WTC11 (cell line): ENCODE measurements around the gene ST6GALNAC3. TPM values are rescaled to one million over a fixed set of nuclear protein-coding genes. Genes with fewer than 3 reads are reported as not detected.

ENCODE experiments used
- ATAC-seq: fragments of 200-7000 bp; cut with Tn5 transposase; 2 replicates; pipeline ENCODE4 v1.10.0; 2021; ENCODE audit warnings: mild to moderate bottlenecking, moderate library complexity
- CTCF ChIA-PET: fragments of 300-600 bp; sonication (Branson Sonifier 250); formaldehyde crosslinking; loops from one replicate; lab custom pipeline; 2021; ENCODE audit warnings: antibody characterized with exemption; lab: Charles Lee
- POLR2A ChIA-PET: fragments of 350-600 bp; sonication (Branson Sonifier 250); formaldehyde crosslinking; loops from one replicate; lab custom pipeline; 2021; ENCODE audit warnings: antibody characterized with exemption; lab: Charles Lee
- DNase-seq: peaks from one replicate; pipeline ENCODE4 v3.0.0; 2021; ENCODE audit warnings: low spot score
- H3K27ac Mint-ChIP-seq: 2 replicates; pipeline ENCODE4 v1.8.0; 2021; ENCODE audit warnings: mixed read lengths
- H3K27me3 Mint-ChIP-seq: 2 replicates; pipeline ENCODE4 v1.8.0; 2021; ENCODE audit warnings: low read depth, mild to moderate bottlenecking, moderate library complexity, mixed read lengths
- H3K36me3 Mint-ChIP-seq: 2 replicates; pipeline ENCODE4 v1.8.0; 2021; ENCODE audit warnings: mixed read lengths
- H3K4me1 Mint-ChIP-seq: 2 replicates; pipeline ENCODE4 v1.8.0; 2022; ENCODE audit warnings: mixed read lengths
- H3K4me3 Mint-ChIP-seq: 2 replicates; pipeline ENCODE4 v1.8.0; 2021; ENCODE audit warnings: mild to moderate bottlenecking, moderate library complexity, mixed read lengths
- H3K9me3 Mint-ChIP-seq: 2 replicates; pipeline ENCODE4 v1.8.0; 2021; ENCODE audit warnings: mixed read lengths
- FOXK1 ChIP-seq: sonication (generic); formaldehyde crosslinking; IDR thresholded peaks from 2 replicates; pipeline ENCODE4 v1.8.0; 2022; ENCODE audit warnings: mild to moderate bottlenecking, moderate library complexity, missing genetic modification reagents
- GTF2I ChIP-seq: fragments of 250-450 bp; sonication (Bioruptor Pico); conservative IDR thresholded peaks from 2 replicates; pipeline ENCODE4 v1.4.0; 2021; ENCODE audit warnings: mild to moderate bottlenecking
- IRF2 ChIP-seq: sonication (generic); formaldehyde crosslinking; IDR thresholded peaks from 2 replicates; pipeline ENCODE4 v1.8.0; 2022; ENCODE audit warnings: low read depth, missing genetic modification reagents, borderline replicate concordance
- NFE2L1 ChIP-seq: sonication (generic); formaldehyde crosslinking; IDR thresholded peaks from 2 replicates; pipeline ENCODE4 v1.8.1; 2023; ENCODE audit warnings: missing genetic modification reagents
- SMAD4 ChIP-seq: sonication (generic); formaldehyde crosslinking; IDR thresholded peaks from 2 replicates; pipeline ENCODE4 v1.8.0; 2022; ENCODE audit warnings: mild to moderate bottlenecking, missing genetic modification reagents
- TEAD1 ChIP-seq: sonication (generic); formaldehyde crosslinking; IDR thresholded peaks from 2 replicates; pipeline ENCODE4 v1.8.0; 2022; ENCODE audit warnings: mild to moderate bottlenecking, missing genetic modification reagents
- TEAD4 ChIP-seq: sonication (generic); formaldehyde crosslinking; IDR thresholded peaks from 2 replicates; pipeline ENCODE4 v1.8.0; 2022; ENCODE audit warnings: mild to moderate bottlenecking, missing genetic modification reagents
- TP53 ChIP-seq: sonication (generic); formaldehyde crosslinking; IDR thresholded peaks from 2 replicates; pipeline ENCODE4 v1.8.1; 2023; ENCODE audit warnings: mild to moderate bottlenecking, missing genetic modification reagents
- ZBTB21 ChIP-seq: sonication (generic); formaldehyde crosslinking; IDR thresholded peaks from 2 replicates; pipeline ENCODE4 v1.8.1; 2023; ENCODE audit warnings: mild to moderate bottlenecking, missing genetic modification reagents, borderline replicate concordance
- ZNF317 ChIP-seq: sonication (generic); formaldehyde crosslinking; IDR thresholded peaks from 2 replicates; pipeline ENCODE4 v1.8.1; 2023; ENCODE audit warnings: low read depth, mild to moderate bottlenecking, moderate library complexity, missing genetic modification reagents, borderline replicate concordance
- ZNF396 ChIP-seq: fragments of 250-450 bp; sonication (Bioruptor Pico); IDR thresholded peaks from 2 replicates; pipeline ENCODE4 v1.8.0; 2021; ENCODE audit warnings: mild to moderate bottlenecking, moderate library complexity, borderline replicate concordance
- total RNA-seq: library from RNA; stranded (reverse); gene quantifications from 3 replicates; pipeline ENCODE4 v1.2.3, GENCODE V29; 2021
- TF ChIP-seq, protein P1 (sequence below): sonication (generic); formaldehyde crosslinking; IDR thresholded peaks from 2 replicates; pipeline ENCODE4 v1.8.1; 2023; ENCODE audit warnings: mild to moderate bottlenecking, missing genetic modification reagents
- TF ChIP-seq, protein P2 (sequence below): fragments of 250-450 bp; sonication (Bioruptor Pico); conservative IDR thresholded peaks from 2 replicates; pipeline ENCODE4 v1.9.0; 2021; ENCODE audit warnings: mild to moderate bottlenecking
- TF ChIP-seq, protein P3 (sequence below): sonication (generic); formaldehyde crosslinking; IDR thresholded peaks from 2 replicates; pipeline ENCODE4 v1.8.0; 2022; ENCODE audit warnings: missing genetic modification reagents
- TF ChIP-seq, protein P4 (sequence below): sonication (generic); formaldehyde crosslinking; IDR thresholded peaks from 2 replicates; pipeline ENCODE4 v1.8.0; 2022; ENCODE audit warnings: mild to moderate bottlenecking, missing genetic modification reagents
- TF ChIP-seq, protein P5 (sequence below): sonication (generic); formaldehyde crosslinking; IDR thresholded peaks from 2 replicates; pipeline ENCODE4 v1.8.1; 2023; ENCODE audit warnings: mild to moderate bottlenecking, missing genetic modification reagents, moderate library complexity
- TF ChIP-seq, protein P6 (sequence below): sonication (generic); formaldehyde crosslinking; IDR thresholded peaks from 2 replicates; pipeline ENCODE4 v1.8.1; 2022; ENCODE audit warnings: low read depth, mild to moderate bottlenecking, moderate library complexity, missing genetic modification reagents, borderline replicate concordance
- TF ChIP-seq, protein P7 (sequence below): sonication (generic); formaldehyde crosslinking; IDR thresholded peaks from 2 replicates; pipeline ENCODE4 v1.8.0; 2023; ENCODE audit warnings: mild to moderate bottlenecking, missing genetic modification reagents

ST6GALNAC3 gene
- total RNA-seq, 1 experiment from 2014 or later, result 11.9 TPM

DNA sequence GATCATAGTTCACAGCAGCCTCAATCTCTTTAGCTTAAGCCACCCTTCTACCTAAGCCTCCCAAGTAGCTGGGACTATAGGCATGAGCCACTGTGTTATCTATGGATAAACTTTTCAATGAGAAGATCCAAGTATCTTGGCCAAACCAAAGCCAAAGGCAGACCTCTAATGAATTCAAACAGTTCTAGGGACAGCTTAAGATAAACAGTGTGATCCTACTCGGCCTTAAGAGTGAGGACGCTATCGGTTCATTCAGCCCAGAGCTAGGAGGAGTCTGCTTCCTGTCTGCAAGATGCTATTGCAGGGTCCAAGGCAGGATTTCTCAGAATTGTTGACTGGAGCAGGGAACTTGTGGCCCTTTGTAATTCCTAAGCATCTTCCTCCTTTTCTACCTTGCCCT, 368.7 kb downstream of the ST6GALNAC3 start (continued):
- TF ChIP-seq, protein P1, sequence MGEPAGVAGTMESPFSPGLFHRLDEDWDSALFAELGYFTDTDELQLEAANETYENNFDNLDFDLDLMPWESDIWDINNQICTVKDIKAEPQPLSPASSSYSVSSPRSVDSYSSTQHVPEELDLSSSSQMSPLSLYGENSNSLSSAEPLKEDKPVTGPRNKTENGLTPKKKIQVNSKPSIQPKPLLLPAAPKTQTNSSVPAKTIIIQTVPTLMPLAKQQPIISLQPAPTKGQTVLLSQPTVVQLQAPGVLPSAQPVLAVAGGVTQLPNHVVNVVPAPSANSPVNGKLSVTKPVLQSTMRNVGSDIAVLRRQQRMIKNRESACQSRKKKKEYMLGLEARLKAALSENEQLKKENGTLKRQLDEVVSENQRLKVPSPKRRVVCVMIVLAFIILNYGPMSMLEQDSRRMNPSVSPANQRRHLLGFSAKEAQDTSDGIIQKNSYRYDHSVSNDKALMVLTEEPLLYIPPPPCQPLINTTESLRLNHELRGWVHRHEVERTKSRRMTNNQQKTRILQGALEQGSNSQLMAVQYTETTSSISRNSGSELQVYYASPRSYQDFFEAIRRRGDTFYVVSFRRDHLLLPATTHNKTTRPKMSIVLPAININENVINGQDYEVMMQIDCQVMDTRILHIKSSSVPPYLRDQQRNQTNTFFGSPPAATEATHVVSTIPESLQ (CRISPR knock-in tag), result no peak
- TF ChIP-seq ZNF317, result no peak
- no peak for TF ChIP-seq GTF2I (CRISPR knock-in tag)

DNA sequence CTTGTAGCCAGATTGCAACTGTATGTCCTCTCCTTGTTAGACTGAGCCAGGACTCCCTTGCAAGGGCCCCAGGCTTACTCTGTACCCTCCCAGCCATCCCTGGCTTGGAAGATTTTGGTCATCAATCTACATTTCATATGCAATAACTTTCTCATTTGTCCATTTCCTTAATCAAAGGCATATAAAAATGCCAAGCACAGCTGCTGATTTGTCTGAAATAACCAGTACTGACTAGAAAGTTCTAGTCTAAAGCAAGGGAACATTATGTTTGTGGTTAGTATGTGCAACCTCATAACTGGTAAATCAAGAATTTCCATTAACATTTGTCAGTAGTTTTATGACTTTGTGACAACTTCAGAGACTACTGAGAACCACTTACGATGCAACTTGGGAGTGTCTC, 370.2 kb downstream of the ST6GALNAC3 start:
- Mint-ChIP-seq H3K4me3 (no peak overlapping the region), H3K36me3 (peaks cover 14% of the 10 kb centered on the region), H3K27me3 (no peaks in the 10 kb centered on the region), H3K4me1 (no peaks in the 10 kb centered on the region), H3K9me3 (peaks cover 29% of the 10 kb centered on the region), H3K27ac (no peak overlapping the region)
- no peak for ATAC-seq
- TF ChIP-seq, protein P2, sequence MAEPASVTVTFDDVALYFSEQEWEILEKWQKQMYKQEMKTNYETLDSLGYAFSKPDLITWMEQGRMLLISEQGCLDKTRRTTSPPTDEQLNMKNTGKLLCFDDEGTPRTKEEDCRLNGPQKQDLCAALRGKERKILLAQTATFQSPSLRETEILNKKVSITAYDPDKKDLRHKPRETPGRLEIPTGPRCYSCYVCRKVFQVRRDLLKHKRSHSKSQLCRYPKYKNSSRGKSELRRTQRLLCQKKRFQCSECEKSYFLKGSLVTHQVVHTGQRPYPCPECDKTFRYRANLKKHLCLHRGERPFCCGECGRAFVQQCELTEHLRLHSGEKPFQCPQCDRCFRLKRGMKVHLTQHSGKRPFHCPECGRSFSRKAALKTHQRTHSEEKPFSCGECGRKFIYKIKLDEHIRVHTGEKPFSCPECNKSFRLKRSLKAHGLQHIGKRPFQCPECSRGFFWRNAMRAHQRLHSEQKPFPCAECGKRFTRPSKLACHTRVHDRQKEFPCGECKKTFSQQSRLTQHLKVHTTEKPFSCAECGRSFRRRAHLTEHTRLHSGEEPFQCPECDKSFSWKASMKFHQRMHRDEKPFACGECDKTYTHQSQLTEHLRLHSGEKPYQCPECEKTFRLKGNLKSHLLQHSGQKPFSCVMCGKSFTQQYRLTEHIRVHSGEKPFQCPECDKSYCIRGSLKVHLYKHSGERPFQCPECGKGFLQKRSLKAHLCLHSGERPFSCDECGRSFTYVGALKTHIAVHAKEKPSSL (CRISPR knock-in tag), result no peak
- TF ChIP-seq NFE2L1 (CRISPR knock-in tag), result no peak
- no peak for TF ChIP-seq IRF2
- TF ChIP-seq, protein P3, sequence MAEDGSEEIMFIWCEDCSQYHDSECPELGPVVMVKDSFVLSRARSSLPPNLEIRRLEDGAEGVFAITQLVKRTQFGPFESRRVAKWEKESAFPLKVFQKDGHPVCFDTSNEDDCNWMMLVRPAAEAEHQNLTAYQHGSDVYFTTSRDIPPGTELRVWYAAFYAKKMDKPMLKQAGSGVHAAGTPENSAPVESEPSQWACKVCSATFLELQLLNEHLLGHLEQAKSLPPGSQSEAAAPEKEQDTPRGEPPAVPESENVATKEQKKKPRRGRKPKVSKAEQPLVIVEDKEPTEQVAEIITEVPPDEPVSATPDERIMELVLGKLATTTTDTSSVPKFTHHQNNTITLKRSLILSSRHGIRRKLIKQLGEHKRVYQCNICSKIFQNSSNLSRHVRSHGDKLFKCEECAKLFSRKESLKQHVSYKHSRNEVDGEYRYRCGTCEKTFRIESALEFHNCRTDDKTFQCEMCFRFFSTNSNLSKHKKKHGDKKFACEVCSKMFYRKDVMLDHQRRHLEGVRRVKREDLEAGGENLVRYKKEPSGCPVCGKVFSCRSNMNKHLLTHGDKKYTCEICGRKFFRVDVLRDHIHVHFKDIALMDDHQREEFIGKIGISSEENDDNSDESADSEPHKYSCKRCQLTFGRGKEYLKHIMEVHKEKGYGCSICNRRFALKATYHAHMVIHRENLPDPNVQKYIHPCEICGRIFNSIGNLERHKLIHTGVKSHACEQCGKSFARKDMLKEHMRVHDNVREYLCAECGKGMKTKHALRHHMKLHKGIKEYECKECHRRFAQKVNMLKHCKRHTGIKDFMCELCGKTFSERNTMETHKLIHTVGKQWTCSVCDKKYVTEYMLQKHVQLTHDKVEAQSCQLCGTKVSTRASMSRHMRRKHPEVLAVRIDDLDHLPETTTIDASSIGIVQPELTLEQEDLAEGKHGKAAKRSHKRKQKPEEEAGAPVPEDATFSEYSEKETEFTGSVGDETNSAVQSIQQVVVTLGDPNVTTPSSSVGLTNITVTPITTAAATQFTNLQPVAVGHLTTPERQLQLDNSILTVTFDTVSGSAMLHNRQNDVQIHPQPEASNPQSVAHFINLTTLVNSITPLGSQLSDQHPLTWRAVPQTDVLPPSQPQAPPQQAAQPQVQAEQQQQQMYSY (CRISPR knock-in tag), result no peak
- no peak for TF ChIP-seq TEAD4 (CRISPR knock-in tag)
- TF ChIP-seq, protein P4, sequence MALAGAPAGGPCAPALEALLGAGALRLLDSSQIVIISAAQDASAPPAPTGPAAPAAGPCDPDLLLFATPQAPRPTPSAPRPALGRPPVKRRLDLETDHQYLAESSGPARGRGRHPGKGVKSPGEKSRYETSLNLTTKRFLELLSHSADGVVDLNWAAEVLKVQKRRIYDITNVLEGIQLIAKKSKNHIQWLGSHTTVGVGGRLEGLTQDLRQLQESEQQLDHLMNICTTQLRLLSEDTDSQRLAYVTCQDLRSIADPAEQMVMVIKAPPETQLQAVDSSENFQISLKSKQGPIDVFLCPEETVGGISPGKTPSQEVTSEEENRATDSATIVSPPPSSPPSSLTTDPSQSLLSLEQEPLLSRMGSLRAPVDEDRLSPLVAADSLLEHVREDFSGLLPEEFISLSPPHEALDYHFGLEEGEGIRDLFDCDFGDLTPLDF (CRISPR knock-in tag), result no peak
- no peak for TF ChIP-seq ZNF396
- no peak for TF ChIP-seq FOXK1 (CRISPR knock-in tag)
- TF ChIP-seq, protein P5, sequence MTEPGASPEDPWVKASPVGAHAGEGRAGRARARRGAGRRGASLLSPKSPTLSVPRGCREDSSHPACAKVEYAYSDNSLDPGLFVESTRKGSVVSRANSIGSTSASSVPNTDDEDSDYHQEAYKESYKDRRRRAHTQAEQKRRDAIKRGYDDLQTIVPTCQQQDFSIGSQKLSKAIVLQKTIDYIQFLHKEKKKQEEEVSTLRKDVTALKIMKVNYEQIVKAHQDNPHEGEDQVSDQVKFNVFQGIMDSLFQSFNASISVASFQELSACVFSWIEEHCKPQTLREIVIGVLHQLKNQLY (CRISPR knock-in tag), result no peak
- TF ChIP-seq TEAD1 (CRISPR knock-in tag), result no peak
- TF ChIP-seq, protein P6, sequence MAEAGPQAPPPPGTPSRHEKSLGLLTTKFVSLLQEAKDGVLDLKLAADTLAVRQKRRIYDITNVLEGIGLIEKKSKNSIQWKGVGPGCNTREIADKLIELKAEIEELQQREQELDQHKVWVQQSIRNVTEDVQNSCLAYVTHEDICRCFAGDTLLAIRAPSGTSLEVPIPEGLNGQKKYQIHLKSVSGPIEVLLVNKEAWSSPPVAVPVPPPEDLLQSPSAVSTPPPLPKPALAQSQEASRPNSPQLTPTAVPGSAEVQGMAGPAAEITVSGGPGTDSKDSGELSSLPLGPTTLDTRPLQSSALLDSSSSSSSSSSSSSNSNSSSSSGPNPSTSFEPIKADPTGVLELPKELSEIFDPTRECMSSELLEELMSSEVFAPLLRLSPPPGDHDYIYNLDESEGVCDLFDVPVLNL (CRISPR knock-in tag), result no peak
- TF ChIP-seq TP53 (CRISPR knock-in tag), result no peak
- no peak for TF ChIP-seq SMAD4
- TF ChIP-seq GTF2I (CRISPR knock-in tag), result no peak
- TF ChIP-seq, protein P7, sequence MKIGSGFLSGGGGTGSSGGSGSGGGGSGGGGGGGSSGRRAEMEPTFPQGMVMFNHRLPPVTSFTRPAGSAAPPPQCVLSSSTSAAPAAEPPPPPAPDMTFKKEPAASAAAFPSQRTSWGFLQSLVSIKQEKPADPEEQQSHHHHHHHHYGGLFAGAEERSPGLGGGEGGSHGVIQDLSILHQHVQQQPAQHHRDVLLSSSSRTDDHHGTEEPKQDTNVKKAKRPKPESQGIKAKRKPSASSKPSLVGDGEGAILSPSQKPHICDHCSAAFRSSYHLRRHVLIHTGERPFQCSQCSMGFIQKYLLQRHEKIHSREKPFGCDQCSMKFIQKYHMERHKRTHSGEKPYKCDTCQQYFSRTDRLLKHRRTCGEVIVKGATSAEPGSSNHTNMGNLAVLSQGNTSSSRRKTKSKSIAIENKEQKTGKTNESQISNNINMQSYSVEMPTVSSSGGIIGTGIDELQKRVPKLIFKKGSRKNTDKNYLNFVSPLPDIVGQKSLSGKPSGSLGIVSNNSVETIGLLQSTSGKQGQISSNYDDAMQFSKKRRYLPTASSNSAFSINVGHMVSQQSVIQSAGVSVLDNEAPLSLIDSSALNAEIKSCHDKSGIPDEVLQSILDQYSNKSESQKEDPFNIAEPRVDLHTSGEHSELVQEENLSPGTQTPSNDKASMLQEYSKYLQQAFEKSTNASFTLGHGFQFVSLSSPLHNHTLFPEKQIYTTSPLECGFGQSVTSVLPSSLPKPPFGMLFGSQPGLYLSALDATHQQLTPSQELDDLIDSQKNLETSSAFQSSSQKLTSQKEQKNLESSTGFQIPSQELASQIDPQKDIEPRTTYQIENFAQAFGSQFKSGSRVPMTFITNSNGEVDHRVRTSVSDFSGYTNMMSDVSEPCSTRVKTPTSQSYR (CRISPR knock-in tag), result no peak
- TF ChIP-seq ZBTB21, result no peak
- CTCF ChIA-PET, result no interaction called here
- no peak for DNase-seq
- POLR2A ChIA-PET, result no interaction called here
